ENCODE measurements around the gene PCDHGA12.

The PCDHGA12 gene

GRCh38 chr5:141477044-141477575, 46.8 kb downstream of the PCDHGA12 start:
- DNase-seq (ENCODE audit: low read depth, low spot score) = no peak
- Histone ChIP-seq H3K36me3 (ENCODE audit: insufficient read depth, low read length) (peaks cover 12% of the 10 kb centered on the region; the same call in 1 of the 2 replicates), H3K9ac (ENCODE audit: insufficient read length) (no peak overlapping the region), H3K9me3 (ENCODE audit: low read depth, low read length) (no peaks in the 10 kb centered on the region; the same call in 1 of the 2 replicates), H3K27ac (no peak overlapping the region), H3K4me3 (no peak overlapping the region)
- TF ChIP-seq FOXP2 (optimal IDR thresholded peaks at IDR 0.05; ENCODE audit: control extremely low read depth, extremely low read length, insufficient read depth) (no peak), EZH2 (IDR thresholded peaks at IDR 0.05) (no peak)

- Histone ChIP-seq H3K9ac (ENCODE audit: insufficient read length) (no peak overlapping the region), H3K4me3 (no peak overlapping the region), H3K9me3 (ENCODE audit: low read depth, low read length) (no peaks in the 10 kb centered on the region; the same call in 1 of the 2 replicates), H3K27ac (no peak overlapping the region), H3K36me3 (ENCODE audit: insufficient read depth, low read length) (peaks cover 12% of the 10 kb centered on the region; the same call in 1 of the 2 replicates)
- no peak for TF ChIP-seq POLR2AphosphoS5 (IDR thresholded peaks at IDR 0.05; ENCODE audit: borderline replicate concordance, low read depth, low read length)
- TF ChIP-seq EZH2 (IDR thresholded peaks at IDR 0.05) = no peak
- TF ChIP-seq FOXP2 (optimal IDR thresholded peaks at IDR 0.05; ENCODE audit: control extremely low read depth, extremely low read length, insufficient read depth) = no peak
- no peak for DNase-seq (ENCODE audit: low read depth, low spot score)
Measured at GRCh38 chr5:141477815-141478214, 47.5 kb downstream of the PCDHGA12 start.

DNA sequence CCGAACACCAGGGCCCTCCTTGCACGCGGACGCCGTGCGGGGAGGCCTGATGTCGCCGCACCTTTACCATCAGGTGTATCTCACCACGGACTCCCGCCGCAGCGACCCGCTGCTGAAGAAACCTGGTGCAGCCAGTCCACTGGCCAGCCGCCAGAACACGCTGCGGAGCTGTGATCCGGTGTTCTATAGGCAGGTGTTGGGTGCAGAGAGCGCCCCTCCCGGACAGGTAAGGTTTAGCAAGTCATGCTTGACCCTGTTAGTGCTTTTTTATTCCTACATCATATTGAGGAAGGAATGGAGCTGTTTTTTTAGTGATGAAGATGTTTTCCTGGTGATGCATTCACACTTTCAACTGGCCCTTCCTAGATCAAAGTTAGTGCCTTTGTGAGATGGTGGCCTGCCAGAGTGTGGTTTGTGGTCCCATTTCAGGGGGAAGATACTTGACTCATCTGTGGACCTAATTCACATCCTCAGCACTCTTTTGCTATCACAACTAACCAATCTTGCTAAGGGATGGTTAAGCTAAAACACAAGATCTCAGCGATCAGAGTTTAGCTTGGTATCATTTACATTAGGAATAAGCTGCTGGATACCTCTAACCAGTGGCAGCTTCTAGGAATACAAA, 48.1 kb downstream of the PCDHGA12 start:
- Histone ChIP-seq H3K9me3 (ENCODE audit: low read depth, low read length) (no peaks in the 10 kb centered on the region; the same call in 1 of the 2 replicates), H3K4me3 (no peak overlapping the region), H3K36me3 (ENCODE audit: insufficient read depth, low read length) (peaks cover 12% of the 10 kb centered on the region; the same call in 1 of the 2 replicates), H3K9ac (ENCODE audit: insufficient read length) (no peak overlapping the region), H3K27ac (no peak overlapping the region)
- DNase-seq (ENCODE audit: low read depth, low spot score) = no peak
- TF ChIP-seq POLR2AphosphoS5 (IDR thresholded peaks at IDR 0.05; ENCODE audit: borderline replicate concordance, low read depth, low read length) = no peak
- no peak for TF ChIP-seq FOXP2 (optimal IDR thresholded peaks at IDR 0.05; ENCODE audit: control extremely low read depth, extremely low read length, insufficient read depth)
- TF ChIP-seq EZH2 (IDR thresholded peaks at IDR 0.05) = no peak

DNA sequence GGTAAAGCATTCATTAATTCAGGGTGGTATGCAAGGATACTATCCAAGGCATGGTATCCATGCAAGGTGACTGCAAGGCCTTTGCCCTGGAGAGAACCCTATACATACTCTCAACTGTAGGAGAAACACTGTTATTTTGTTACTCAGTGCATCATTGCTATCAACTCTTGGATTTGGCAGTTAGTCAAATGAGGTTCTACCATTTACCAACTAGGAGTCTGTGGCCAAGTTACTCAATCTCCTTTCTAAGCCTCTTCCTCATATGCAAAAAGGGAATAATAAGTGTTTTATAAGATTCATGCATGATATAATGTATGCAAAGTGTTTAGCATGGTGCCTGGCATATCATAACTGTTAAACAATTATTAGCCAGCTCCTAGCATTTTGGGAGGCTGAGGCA, 49.5 kb downstream of the PCDHGA12 start:
- no peak for TF ChIP-seq EZH2 (IDR thresholded peaks at IDR 0.05)
- no peak for TF ChIP-seq FOXP2 (optimal IDR thresholded peaks at IDR 0.05; ENCODE audit: control extremely low read depth, extremely low read length, insufficient read depth)
- TF ChIP-seq POLR2AphosphoS5 (IDR thresholded peaks at IDR 0.05; ENCODE audit: borderline replicate concordance, low read depth, low read length) = no peak
- no peak overlapping the region for H3K27ac ChIP-seq
- no peak for DNase-seq (ENCODE audit: low read depth, low spot score)
- H3K4me3 ChIP-seq = no peak overlapping the region
- peaks cover 12% of the 10 kb centered on the region; the same call in 1 of the 2 replicates for H3K36me3 ChIP-seq (ENCODE audit: insufficient read depth, low read length)
- no peak overlapping the region for H3K9ac ChIP-seq (ENCODE audit: insufficient read length)
- H3K9me3 ChIP-seq (ENCODE audit: low read depth, low read length) = no peaks in the 10 kb centered on the region; the same call in 1 of the 2 replicates
